CD4-positive, alpha-beta T cell treated with Interleukin-21 for 1 hour (primary cell): ENCODE measurements around the gene FGFRL1.

Experiments used
- DNase-seq: peaks from one replicate; pipeline ENCODE4 v3.0.0-alpha.2; 2020

Gene FGFRL1

DNA sequence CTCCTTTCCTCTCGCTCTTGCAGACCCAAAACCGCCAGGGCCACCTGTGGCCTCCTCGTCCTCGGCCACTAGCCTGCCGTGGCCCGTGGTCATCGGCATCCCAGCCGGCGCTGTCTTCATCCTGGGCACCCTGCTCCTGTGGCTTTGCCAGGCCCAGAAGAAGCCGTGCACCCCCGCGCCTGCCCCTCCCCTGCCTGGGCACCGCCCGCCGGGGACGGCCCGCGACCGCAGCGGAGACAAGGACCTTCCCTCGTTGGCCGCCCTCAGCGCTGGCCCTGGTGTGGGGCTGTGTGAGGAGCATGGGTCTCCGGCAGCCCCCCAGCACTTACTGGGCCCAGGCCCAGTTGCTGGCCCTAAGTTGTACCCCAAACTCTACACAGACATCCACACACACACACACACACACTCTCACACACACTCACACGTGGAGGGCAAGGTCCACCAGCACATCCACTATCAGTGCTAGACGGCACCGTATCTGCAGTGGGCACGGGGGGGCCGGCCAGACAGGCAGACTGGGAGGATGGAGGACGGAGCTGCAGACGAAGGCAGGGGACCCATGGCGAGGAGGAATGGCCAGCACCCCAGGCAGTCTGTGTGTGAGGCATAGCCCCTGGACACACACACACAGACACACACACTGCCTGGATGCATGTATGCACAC lies 13.6 kb downstream of the FGFRL1 start:
- no peak for DNase-seq

DNA sequence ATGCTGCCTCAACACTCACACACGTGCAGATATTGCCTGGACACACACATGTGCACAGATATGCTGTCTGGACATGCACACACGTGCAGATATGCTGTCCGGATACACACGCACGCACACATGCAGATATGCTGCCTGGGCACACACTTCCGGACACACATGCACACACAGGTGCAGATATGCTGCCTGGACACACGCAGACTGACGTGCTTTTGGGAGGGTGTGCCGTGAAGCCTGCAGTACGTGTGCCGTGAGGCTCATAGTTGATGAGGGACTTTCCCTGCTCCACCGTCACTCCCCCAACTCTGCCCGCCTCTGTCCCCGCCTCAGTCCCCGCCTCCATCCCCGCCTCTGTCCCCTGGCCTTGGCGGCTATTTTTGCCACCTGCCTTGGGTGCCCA lies 14.7 kb downstream of the FGFRL1 start:
- DNase-seq: peak; percentile 47

DNA sequence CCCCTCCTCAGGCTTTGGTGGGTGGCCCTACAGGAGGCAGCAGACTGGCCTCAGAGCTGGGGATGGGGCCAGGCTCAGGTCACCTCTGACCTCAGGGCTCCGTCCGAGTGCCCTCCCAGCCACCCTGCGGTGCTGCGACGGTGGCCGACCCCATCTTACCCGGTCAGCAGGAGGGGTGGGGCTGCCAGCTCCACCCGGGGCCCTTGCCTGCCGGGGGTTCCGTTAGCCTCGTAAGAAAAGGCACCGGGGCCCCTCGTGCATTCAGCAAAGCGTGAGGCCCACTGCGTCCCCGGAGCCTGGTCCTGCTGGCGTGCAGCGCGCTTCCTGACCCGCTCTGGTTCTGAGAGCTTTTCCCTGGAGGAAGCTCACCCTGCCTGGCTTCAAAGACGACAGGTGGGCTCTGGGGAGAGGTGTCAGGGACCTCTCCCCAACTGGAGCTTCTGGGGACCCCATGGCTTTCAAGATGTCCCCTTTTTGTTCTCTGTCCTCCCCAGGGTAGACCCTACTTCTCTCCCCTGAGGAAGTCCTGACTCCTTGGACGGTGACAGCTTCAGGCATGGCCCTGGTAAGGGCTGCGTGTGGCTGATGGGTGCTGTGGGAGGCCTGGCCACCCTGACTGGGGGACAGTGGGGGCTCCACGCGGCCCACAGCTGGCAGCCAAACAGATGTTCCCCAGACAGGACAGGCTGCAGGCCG lies 15.9 kb downstream of the FGFRL1 start:
- DNase-seq: no peak

DNA sequence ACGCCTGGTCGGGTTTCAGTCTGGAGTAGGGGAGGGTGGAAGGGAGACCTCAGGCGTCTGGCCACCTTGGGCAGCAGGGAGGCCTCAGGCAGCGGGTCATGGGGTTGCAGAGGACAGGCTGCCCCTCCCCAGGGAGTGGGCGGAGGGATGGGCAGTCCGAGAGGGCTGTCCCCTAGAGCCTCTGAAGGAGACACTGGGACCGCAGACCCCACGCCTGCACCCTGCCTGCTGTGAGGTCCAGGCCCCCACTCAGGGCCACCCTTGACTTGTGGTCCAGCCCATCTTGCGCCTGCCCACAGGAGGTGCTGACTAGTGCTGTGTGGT lies 16.5 kb downstream of the FGFRL1 start:
- DNase-seq: no peak

DNA sequence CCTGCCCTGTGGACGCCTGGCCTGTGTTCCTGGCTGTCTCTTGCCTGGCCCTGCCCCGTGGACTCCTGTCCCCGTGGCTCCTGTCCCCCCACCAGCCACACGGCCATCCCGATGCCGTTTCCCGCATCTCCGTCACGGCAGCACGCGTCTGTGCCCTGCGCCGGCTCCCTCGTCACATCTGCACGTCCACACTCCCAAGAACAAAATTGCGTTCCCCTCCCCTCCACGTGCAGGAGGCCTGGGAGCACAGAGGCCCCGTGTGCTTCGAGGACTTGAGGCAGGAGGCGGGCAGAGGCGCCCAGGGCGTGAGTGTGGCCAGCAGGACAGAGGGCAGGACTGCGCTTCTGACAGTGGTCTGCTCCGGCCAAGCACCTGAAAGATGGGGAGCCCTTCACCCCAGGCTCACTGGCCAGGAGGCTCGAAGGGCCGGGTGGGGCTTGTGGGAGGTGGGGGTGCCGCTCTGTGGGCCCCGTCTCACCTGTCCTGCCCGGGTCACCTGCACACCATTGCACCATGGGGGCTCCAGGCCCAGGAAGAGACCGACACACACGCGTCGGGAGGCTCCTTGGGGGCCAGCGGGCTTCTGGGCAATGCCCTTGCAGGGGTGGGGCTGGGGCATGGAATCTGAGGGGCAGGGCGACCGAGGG lies 17.3 kb downstream of the FGFRL1 start:
- DNase-seq: no peak

DNA sequence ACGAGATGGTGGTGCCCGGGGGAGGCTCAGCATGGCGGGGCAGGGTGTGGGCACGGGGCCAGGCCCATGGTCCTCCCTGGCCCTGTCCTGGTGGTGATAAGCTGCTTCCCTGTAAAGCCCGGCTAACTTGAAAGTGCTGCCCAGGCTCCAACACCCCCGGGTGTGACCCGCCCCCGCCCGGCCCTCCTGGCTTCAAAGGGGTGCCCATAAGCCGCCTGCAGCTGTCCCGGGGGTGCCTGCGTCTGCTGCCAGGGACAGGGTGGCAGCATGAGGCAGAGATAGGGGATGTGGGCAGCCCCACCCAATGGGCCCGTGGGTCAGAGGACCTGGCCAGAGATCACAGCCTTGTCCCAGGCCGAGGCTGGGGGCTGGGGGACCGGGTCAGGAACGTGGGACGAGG lies 18.1 kb downstream of the FGFRL1 start:
- DNase-seq: no peak

DNA sequence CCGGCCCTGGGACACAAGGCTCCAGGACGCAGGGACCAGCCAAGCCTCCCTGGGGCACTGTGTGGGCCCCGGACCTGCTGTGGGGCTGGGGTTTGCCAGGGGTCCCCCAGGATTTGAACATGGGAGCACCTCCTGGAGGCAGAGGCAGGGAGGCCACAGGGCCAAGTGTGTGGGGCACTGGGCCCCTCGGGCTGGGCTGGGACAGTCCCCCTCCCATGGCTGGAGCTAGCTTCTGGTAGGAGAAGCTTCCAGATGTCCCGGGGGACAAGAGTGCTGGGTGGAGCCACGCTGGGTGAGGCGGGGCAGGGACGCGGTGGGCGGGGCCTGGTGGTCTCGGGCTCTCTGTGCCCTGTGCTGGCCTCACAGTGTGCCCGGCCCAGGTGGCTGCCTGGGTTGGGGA lies 18.6 kb downstream of the FGFRL1 start:
- no peak for DNase-seq

DNA sequence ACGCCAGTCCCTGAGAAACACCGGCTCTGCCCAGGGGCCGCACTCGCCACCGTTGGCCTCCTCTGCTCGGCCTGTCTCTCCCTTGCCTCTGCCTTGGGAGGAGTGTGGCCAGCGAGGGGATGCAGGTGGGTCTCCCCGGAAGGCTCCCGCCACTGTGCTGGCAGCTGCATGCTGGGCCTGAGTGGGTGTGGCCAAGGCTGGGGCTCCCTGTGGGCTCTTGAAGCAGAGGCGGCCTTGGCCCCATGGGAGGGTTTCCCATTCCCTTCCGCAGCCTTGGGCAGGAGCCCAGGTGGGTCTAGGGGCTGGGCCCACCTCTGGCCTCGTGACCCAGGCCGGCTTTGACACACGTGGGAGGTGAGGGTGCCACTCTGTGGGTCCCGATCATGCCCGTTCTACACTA lies 19.1 kb downstream of the FGFRL1 start:
- DNase-seq: no peak

DNA sequence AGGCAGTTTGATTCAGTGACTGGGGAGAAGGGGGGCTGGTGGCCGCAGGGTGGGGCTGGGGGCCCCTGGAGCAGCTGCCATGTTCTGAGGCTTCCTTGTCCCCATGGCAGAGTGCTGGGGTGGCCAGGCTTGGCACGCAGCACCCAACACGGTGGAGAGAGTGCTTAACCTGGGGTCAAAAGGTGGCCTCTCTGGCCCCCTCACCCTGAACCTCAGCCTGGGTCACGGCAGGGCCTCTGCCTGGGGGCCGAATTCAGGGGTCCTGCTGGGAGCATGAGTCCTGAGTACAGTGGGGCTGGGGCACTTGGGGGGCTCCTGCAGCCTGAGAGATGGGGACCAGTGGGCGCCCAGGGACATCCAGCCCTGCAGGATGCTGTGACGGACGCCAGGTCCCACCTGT lies 19.9 kb downstream of the FGFRL1 start:
- no peak for DNase-seq

DNA sequence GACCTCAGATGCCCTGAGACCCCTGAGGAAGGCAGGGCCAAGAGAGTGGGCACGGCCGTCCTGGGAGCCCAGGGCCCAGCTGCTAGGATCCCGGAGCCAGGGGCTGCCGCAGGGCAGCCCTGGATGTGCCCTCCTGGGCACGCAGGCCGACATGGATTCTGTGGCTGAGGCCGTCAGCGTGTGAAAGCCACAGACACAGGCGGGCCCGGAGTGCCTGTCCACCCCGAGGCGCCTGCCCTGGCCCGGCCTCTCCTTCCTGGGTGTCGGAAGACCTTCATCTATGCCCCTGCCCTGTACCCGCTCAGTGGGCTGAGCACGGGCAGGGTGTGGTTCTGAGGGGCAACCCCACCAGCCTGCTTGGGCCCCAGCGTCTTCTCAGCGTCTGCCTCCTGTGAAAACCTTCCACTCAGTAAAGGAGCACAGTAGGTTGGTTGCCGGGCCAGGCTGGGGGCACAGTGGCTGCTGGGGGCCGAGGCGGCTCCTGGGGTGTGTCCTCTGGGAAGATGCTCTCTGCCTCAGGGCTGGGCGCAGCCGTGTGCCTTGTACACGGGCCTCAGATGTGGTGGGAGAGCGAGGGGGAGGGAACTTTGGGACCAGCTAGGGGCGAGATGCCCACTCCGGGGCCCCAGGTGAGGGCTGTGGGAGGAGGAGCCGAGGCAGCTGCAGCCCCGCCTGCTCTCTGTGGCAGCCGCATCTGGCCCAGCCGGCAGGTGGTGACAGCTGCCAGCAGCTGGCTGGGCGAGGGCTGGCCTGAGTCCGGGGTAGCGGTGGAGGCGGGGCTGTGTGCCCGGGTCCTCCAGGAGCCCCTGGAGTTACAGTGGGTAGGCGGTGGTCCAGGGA lies 20.8 kb downstream of the FGFRL1 start:
- DNase-seq: no peak

DNA sequence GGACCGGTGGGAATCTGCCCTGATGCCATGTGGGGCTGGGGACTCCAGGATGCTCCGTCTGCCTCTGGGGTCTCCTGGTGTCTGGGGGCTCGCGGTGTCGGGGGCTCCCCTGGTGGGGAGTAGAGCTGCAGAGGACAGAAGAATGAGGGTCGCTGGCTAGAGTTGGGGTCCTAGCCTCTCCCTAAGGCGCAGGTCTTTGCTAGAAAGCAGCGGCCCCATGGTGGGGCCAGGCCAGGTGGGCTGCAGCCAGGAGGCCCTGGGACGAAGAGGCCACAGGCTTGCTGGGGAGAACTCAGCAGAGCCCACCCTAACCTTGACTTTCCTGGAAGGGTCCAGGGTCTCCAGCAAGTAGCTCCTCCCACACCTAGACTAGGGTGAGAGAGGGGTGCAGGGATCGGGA lies 21.4 kb downstream of the FGFRL1 start:
- DNase-seq: no peak

DNA sequence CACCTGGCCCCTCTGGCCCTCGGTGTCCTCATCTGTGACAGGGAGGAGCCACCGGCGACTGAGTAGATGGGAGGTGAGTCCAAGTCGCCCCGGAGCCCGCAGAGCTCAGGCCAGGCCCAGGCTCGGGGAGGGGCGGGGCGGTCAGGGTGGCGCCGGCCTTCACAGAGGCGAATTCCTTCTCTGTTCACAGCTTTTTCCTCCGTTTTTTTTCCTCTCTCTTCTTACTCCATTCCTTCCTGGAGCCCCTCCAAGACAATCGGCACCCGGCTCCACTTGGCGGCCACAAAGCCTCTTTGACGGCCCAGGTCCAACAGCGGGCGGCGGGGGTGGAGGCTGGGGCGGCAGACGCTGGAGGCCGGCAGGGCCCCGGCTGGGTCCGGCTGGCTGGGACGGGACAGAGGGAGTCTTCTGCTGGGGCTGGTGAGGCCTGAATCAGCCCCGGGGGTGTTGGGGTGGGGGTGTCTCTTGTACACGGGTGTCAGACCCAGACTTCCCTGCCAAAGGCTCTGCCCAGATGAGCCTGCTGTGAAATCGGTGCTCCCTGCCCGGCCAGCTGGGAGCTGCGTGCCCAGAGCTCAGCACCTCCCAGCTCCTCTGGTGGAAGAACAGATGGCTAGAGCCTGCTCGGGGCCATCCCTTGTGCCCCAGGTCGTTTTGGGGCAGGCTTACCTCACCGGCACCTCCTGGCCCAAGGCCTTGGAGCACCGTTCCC lies 22.6 kb downstream of the FGFRL1 start:
- no peak for DNase-seq

DNA sequence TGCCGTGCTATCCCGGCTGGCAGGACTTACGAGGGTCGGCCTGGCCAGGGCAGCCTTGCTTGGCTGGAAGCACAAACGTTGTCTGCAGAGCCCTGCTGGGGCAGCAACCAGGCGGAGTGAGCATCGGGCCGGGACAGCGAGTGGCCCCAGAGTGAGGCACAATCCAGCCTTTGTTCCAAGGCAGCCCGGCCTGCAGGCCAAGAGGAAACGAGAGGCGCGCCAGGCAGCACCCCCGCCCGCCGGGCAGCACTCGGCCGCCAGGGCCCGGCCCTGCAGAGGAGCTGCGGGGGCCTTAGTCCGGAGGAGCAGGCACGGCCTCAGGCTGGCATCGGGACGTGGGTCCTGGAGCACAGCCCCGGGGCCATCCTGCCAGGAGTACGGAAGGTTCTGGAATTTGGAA lies 24.1 kb downstream of the FGFRL1 start:
- DNase-seq: no peak

DNA sequence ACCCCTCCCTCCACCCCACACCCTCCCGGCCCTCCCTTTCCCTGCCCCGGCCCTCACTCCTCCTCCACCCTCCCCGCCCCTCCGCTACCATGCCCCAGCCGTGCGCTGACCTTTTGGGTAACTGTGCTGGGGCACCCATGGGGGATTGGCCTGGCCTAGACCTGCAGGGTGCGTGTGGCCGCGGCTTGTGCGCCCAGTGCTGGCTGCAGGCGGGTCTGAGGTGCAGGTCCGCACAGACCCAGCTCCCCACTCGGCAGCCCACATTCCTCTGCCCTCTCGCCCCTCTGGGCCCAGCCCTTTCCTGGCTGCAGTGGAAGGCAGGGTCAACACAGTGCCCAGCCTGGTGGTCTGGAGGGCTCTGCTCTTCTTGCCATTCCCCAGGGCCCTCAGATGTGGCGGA lies 24.7 kb downstream of the FGFRL1 start:
- no peak for DNase-seq

DNA sequence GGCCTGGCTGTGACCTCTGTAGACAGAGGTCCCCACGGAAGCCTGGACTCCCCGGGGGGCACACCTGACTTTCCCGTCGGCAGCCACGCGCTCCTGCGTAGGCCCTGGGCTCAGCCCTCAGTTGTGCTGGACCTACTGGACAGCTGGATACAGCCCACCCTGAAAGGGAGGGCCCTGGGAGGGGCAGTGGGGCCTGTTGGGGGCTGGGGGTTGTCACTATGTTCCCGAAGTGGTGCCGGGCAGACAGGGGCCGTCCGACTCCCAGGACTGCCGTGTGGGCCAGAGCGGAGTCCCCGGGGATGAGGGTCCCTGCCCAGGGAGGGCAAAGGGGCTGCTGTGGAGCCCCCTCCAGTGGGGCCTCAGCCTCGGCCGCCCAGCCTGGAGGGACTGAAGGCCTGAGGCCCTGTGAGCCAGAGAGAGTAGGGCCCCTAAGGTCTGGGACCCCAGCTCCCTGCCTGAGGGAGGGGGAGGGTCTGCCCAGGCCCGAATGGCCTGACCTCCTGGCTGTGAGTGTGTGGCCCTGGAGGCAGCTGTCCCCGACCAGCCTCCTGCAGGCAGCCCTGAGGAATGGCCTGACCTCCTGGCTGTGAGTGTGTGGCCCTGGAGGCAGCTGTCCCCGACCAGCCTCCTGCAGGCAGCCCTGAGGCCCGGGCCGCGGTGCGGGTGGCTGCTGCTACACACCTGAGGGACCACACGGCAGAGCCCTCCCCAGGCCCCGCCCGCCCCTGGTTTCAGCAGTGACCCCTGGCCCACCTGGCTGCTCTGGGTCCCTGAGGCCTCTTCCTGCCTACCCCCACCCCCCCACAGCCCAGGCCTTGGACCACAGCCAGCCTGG lies 25.8 kb downstream of the FGFRL1 start:
- DNase-seq: no peak

DNA sequence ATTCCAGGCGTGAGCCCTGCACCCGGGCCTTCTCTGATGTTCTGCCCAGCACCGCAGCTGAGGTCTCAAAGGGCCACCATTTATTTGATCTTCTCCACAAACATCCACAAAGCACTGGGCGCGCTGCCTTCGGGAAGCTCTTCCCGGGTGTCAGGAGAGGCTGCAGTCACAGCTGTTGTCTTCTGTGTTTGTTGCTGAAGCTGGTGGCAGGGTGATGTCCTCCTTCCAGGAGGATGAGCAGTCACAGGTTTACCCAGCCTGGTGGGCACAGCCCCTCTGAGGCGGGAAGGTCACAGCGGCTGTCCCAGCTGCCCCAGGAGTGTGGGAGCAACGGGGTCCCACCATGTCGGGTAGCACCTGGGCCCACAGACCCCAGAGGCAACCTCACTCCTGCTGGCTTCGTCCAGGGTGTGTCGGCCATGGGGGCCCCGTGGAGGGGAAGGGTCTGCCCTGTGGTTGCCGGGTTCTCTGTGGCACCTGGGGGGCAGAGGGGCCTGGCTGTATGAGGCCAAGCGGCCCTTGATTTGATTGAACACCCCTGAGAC lies 27.6 kb downstream of the FGFRL1 start:
- DNase-seq: no peak

DNA sequence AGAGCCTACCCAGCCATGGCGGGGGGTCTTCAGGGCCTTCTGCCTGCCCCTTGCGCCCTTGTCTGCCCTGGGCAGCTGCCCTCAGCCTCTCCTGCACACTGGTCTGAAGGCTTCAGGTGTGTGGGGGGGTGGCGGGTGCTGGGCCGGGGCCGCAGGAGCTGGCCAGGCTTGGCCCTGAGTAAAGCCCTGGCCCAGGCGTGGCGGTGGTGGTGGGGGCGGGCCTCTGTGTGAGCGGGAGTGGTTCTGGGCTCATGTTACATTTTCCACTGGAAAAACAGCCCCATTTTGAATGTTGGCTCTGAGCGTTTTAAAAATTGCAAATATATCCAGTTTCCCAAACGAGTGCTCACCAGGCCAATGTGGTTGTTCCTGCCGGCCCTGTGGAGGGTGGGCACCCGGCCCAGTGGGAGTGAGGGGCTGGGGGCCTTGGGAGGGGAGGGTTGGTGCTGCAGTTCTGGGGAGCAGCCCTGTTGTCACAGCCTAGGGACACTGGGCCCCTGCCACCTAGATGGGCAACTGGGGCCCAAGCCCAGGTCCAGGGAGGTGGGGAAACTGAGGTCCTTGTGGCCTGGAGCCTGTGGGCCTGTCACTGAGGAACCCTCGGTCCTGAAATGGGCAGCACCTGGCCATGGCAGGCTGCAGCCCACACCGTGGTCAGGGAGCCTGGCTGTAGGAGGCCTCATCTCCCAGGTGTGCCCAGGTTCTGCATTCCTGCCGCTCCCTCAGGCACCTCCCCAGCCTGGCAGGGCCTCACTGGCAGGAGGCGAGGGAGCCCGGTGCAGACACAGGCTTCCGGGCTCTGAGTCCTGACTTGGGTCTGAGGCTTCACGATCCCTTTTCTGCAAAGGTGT lies 28.3 kb downstream of the FGFRL1 start:
- no peak for DNase-seq

DNA sequence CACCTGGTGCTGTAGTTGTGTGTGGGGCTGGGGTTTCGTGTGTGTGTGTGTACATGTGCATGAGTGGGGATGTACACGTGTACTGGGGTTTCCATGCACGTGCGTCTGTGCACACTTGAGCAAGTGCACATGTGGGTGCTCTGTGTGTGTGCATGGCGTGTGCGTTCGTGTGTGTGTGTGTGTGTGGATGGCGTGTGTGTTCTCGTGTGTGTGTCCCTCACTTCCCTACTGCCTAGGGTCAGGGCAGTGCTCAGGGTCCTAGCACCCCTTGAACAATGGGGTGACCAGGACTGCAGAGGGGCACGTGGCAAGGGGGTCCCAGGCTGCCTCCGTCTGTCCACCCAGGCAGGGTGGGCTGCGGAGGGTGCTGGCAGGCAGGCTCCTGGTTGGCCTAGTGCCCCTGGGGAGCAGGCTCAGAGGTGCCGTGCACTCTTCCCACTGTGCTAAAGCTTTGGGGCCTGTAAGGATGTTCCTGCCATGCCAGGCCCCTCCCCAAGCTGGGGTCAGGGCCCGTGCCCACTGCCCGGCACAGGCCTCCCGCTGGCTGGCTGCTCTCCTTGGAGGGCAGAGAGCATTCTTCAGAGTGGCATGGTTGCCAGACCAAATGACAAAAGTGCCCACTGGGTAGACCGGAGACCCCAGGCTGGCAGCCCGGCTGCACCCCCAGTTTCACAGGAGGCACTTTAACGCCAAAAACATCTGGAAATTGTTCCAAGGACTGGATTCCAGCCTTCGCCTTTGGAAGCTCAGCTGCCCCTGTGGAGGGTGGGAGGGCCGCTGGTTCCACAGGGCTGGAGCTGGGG lies 29.1 kb downstream of the FGFRL1 start:
- DNase-seq: no peak

DNA sequence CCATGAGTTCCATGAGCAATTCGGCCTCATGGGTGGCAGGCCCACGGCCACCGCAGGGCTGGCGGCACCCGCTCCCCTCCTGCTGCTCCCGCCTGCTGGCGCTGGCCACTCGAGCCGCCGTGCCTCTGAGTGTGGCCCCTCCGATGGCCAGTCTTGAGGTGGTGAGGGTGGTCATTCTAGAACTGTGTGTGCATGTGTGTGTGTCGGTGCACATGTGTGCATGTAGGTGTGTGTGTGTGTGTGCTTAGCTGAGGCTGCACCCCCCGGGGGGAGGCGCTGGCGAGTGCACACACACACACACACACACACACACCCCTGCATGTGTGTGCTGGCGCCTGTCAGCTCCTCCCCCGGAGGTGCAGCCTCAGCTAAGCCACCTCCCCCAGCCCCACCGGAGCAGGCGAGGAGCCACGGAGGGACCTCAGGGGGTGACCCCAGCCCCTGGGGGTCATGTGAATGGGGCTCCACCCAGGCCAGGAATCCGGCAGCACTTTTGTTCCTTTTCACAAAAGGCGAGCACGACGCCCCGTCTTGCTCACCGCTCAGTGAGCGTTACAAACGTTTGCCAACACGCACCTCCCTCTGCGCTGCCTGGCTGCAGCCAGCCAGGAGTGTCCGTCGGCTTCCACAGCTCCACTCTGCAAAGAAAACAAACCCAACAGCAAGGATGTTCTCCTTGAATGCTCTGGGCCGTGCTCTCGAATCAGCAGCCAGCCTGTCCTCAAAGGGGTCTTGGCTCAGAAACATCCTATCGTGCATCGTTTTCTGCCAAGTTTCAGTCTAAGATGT lies 29.9 kb downstream of the FGFRL1 start:
- DNase-seq: no peak
